Measurements from ENCODE around the gene DBNL. TPM values are rescaled to one million over a fixed set of nuclear protein-coding genes. Genes with fewer than 3 reads are reported as not detected.
"Not testable (repeated sequence)": the region's sequence is repeated elsewhere in the genome, so short reads cannot be mapped to it uniquely, and the experiment has no call there.

The DBNL gene
- 40.3 TPM for polyA plus RNA-seq (2013, experiment 1 of 2)
- 38.6 TPM for polyA plus RNA-seq (2013, experiment 2 of 2)

GRCh38 chr7:44044315-44045225, at the start of gene DBNL:
TSS of gene DBNL (plus strand) at chr7:44044702. CDS start at chr7:44044738, 36 bp downstream.
- Histone ChIP-seq H3K27me3 (ENCODE audit: insufficient read depth, low read length) (peaks cover 24% of the 10 kb centered on the region), H3K4me3 (ENCODE audit: low read length) (peak within 1 kb of the TSS; percentile 77), H3K9me3 (ENCODE audit: insufficient read depth, low read depth, low read length) (no peaks in the 10 kb centered on the region), H3K36me3 (ENCODE audit: insufficient read depth, low read length) (peaks cover 15% of the 10 kb centered on the region), H3K27ac (ENCODE audit: low read depth, low read length) (0 out of 2 replicates have a peak within 1 kb of the TSS, but pooled peaks have one; percentile 31), H3K9ac (ENCODE audit: low read depth, low read length) (peak within 1 kb of the TSS; percentile 84), H3K4me1 (ENCODE audit: insufficient read depth, low read length) (no peaks in the 10 kb centered on the region; the same call in 1 of the 2 replicates)
- WGBS: under 1% methylated on average over 74 of the region's 74 CpGs

- H3K36me3 ChIP-seq (ENCODE audit: insufficient read depth, low read length); H3K9ac ChIP-seq (ENCODE audit: low read depth, low read length); H3K27ac ChIP-seq (ENCODE audit: low read depth, low read length); H3K9me3 ChIP-seq (ENCODE audit: insufficient read depth, low read depth, low read length); H3K27me3 ChIP-seq (ENCODE audit: insufficient read depth, low read length); H3K4me1 ChIP-seq (ENCODE audit: insufficient read depth, low read length); H3K4me3 ChIP-seq (ENCODE audit: low read length): not testable (repeated sequence)
- 91% methylated on average over 3 of the region's 3 CpGs for WGBS
These were observed 47.0 kb upstream of the DBNL start, which contains the start of gene SPDYE1 for GRCh38 chr7:43997532-43997931. TSS of gene SPDYE1 (plus strand) at chr7:43997897. CDS start at chr7:43999950, 2,053 bp downstream.

DNA sequence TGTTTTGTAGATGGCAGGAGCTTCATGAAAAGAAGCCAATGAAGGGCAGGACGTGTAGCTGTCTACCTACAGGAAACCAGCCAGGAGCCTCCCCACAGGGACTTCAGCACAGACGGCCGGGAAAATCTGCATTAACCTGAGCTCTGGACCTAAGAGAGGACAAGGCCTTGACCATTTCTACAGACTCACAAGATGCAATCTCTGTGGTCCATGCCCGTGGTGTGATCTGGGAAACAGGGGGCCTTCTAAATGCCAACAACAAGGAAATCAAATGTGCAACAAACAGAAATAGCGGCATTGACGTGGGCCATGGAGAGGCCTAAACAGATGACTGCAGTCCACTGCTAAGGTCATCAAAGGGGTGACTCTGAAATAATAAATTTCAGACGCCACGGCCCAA, 32.4 kb upstream of the DBNL start:
- H3K4me3 ChIP-seq (ENCODE audit: low read length); H3K4me1 ChIP-seq (ENCODE audit: insufficient read depth, low read length); H3K9ac ChIP-seq (ENCODE audit: low read depth, low read length); H3K27ac ChIP-seq (ENCODE audit: low read depth, low read length); H3K36me3 ChIP-seq (ENCODE audit: insufficient read depth, low read length); H3K9me3 ChIP-seq (ENCODE audit: insufficient read depth, low read depth, low read length); H3K27me3 ChIP-seq (ENCODE audit: insufficient read depth, low read length): not testable (repeated sequence)
- WGBS: 88% methylated on average over 8 of the region's 8 CpGs

DNA sequence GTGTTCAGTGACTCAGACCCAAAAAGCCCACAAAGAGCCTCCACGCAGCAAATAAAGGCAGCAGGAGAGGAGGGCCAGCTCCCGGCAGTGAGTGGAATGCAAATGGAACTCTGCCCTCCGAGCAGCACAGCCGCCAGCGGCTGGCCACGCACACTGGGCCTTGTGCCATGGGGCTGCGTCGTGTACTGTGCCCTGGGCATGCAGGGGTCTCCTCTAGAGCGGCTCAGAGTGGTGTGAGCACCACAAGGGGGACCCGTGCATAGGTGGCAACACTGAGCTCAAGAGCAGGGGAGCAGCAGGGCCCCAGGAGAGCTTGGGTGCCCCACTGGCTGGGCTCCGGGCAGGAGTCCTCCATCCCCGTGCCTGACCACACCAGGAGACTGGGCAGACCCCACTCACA, 29.4 kb upstream of the DBNL start:
- H3K27me3 ChIP-seq (ENCODE audit: insufficient read depth, low read length); H3K4me3 ChIP-seq (ENCODE audit: low read length); H3K27ac ChIP-seq (ENCODE audit: low read depth, low read length); H3K4me1 ChIP-seq (ENCODE audit: insufficient read depth, low read length); H3K36me3 ChIP-seq (ENCODE audit: insufficient read depth, low read length); H3K9me3 ChIP-seq (ENCODE audit: insufficient read depth, low read depth, low read length); H3K9ac ChIP-seq (ENCODE audit: low read depth, low read length): not testable (repeated sequence)
- 94% methylated on average over 10 of the region's 12 CpGs for WGBS

DNA sequence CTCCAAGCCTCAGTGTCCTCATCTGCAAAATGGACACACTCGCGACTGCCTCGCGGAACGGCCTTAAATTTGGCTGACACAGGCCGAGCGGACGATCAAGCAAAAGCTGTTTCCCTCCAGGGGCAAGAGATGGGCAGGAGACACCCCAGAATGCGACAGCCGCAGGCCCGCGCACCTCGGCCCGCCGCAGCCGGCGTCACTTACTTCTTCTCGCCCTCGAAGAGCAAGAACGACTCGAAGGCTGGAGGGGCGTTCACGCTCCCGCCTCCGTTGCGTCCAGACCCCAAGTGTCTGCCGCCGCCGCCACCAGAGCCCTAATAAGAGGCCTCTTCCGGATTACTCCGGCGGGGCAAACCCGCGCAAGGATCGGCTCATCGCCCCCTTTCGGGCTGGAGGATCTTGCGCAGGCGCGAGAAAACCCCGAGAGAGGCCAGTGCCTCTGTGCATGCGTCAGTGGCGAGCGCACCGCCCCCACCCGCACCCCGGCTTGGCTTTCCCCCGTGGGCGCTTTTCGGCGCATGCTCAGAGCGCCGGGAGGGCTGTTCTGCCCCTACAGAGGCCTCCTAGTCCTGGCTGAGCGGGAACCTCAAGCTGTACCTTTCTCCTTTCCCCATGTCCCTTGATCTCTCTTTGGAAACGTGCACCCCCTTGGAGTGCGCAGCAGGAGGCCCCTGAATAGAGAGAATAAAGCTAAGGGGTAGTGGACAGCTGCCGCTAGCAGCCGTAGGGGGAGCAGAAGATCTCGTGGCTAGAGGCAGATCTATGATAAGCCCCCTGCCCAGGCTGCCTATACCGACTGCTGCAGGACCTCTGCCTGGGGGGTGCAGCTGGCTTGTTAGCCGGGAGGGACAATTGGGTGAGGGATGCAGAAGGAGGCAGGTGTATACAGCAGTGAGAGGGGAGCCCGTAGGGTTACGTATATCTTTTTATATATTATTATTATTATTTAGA, 25.4 kb upstream of the DBNL start:
- not testable (repeated sequence) for H3K27ac ChIP-seq (ENCODE audit: low read depth, low read length); H3K27me3 ChIP-seq (ENCODE audit: insufficient read depth, low read length); H3K9me3 ChIP-seq (ENCODE audit: insufficient read depth, low read depth, low read length); H3K4me1 ChIP-seq (ENCODE audit: insufficient read depth, low read length); H3K36me3 ChIP-seq (ENCODE audit: insufficient read depth, low read length)
- Histone ChIP-seq H3K9ac (ENCODE audit: low read depth, low read length) (peak overlapping the region; percentile 75), H3K4me3 (ENCODE audit: low read length) (peak overlapping the region; percentile 73)
- 1% methylated on average over 57 of the region's 63 CpGs for WGBS

DNA sequence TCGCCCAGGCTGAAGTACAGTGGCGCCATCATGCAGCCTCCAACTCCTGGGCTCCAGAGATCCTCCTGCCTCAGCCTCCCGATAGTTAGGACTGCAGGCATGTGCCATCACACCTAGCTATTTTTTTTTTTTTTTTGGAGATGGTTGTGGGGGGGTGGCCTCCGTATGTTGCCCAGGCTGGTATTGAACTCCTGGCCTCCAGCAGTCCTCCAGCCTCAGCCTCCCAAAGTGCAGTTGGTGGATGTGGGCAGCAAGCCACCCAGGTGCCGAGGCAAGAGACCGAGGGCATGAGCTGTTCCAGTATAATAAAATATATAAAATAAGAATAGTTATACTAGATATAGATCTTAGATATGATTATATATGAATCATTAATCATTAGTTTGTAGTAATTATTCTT, 24.7 kb upstream of the DBNL start:
- H3K4me3 ChIP-seq (ENCODE audit: low read length); H3K9ac ChIP-seq (ENCODE audit: low read depth, low read length); H3K27me3 ChIP-seq (ENCODE audit: insufficient read depth, low read length); H3K4me1 ChIP-seq (ENCODE audit: insufficient read depth, low read length); H3K36me3 ChIP-seq (ENCODE audit: insufficient read depth, low read length); H3K9me3 ChIP-seq (ENCODE audit: insufficient read depth, low read depth, low read length); H3K27ac ChIP-seq (ENCODE audit: low read depth, low read length): not testable (repeated sequence)
- 89% methylated on average over 3 of the region's 6 CpGs for WGBS

DNA sequence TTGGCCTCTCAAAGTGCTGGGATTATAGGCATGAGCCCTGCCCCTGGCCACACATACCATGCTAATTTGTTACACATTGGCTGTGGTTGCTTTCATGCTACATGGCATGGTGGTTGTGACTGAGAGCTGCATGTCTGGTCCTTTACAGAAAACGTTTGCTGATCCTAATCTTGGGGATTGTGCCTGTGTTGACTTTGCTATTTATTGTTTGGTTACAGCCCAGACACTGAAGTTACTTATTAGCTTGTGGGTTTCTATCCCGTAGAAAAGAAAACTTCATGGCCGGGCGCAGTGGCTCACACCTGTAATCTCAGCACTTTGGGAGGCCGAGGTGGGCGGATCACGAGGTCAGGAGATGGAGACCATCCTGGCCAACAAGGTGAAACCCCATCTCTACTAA, 22.4 kb upstream of the DBNL start:
- not testable (repeated sequence) for H3K36me3 ChIP-seq (ENCODE audit: insufficient read depth, low read length); H3K4me1 ChIP-seq (ENCODE audit: insufficient read depth, low read length); H3K27me3 ChIP-seq (ENCODE audit: insufficient read depth, low read length); H3K9ac ChIP-seq (ENCODE audit: low read depth, low read length); H3K27ac ChIP-seq (ENCODE audit: low read depth, low read length); H3K9me3 ChIP-seq (ENCODE audit: insufficient read depth, low read depth, low read length); H3K4me3 ChIP-seq (ENCODE audit: low read length)
- WGBS: 88% methylated on average over 6 of the region's 7 CpGs

GRCh38 chr7:44022796-44023467, 21.6 kb upstream of the DBNL start:
- H3K9ac ChIP-seq (ENCODE audit: low read depth, low read length); H3K4me3 ChIP-seq (ENCODE audit: low read length); H3K9me3 ChIP-seq (ENCODE audit: insufficient read depth, low read depth, low read length); H3K27me3 ChIP-seq (ENCODE audit: insufficient read depth, low read length); H3K27ac ChIP-seq (ENCODE audit: low read depth, low read length); H3K36me3 ChIP-seq (ENCODE audit: insufficient read depth, low read length); H3K4me1 ChIP-seq (ENCODE audit: insufficient read depth, low read length): not testable (repeated sequence)
- WGBS: 78% methylated on average over 5 of the region's 6 CpGs

DNA sequence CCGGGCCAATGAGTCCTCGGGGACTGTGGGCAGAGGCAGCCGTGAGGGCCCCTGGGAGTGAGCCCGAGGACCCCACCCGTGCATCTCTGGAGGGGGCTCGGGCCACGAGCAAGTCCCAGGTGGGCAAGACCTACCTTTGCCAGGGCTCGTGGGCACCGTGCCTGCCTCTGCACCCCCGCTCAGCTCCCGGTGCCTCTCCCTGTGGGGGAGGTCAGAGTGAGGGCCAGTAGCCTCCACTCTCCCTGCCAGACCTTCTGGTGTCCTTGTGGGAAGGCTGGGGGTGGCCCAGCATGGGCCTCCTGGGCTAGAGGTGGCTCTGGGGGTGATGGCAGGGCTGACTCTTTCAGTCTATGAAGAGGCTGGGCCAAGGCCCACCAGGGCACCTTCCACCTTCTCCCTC, 15.1 kb upstream of the DBNL start:
- not testable (repeated sequence) for H3K9ac ChIP-seq (ENCODE audit: low read depth, low read length); H3K36me3 ChIP-seq (ENCODE audit: insufficient read depth, low read length); H3K4me3 ChIP-seq (ENCODE audit: low read length); H3K4me1 ChIP-seq (ENCODE audit: insufficient read depth, low read length); H3K27me3 ChIP-seq (ENCODE audit: insufficient read depth, low read length); H3K27ac ChIP-seq (ENCODE audit: low read depth, low read length); H3K9me3 ChIP-seq (ENCODE audit: insufficient read depth, low read depth, low read length)
- 100% methylated on average over 3 of the region's 11 CpGs for WGBS

- H3K27ac ChIP-seq (ENCODE audit: low read depth, low read length); H3K4me3 ChIP-seq (ENCODE audit: low read length); H3K9ac ChIP-seq (ENCODE audit: low read depth, low read length); H3K9me3 ChIP-seq (ENCODE audit: insufficient read depth, low read depth, low read length); H3K36me3 ChIP-seq (ENCODE audit: insufficient read depth, low read length); H3K4me1 ChIP-seq (ENCODE audit: insufficient read depth, low read length); H3K27me3 ChIP-seq (ENCODE audit: insufficient read depth, low read length): not testable (repeated sequence)
- no CpG with 5 or more reads among the region's 5 CpGs for WGBS
These were observed 14.5 kb upstream of the DBNL start for GRCh38 chr7:44030029-44030428.

- H3K27ac ChIP-seq (ENCODE audit: low read depth, low read length); H3K4me3 ChIP-seq (ENCODE audit: low read length): not testable (repeated sequence)
- WGBS: 94% methylated on average over 11 of the region's 13 CpGs
These were observed 13.2 kb upstream of the DBNL start for GRCh38 chr7:44031319-44031718.

More at GRCh38 chr7:44031319-44031718, 13.2 kb upstream of the DBNL start:
- H3K9ac ChIP-seq (ENCODE audit: low read depth, low read length); H3K27me3 ChIP-seq (ENCODE audit: insufficient read depth, low read length); H3K36me3 ChIP-seq (ENCODE audit: insufficient read depth, low read length); H3K9me3 ChIP-seq (ENCODE audit: insufficient read depth, low read depth, low read length); H3K4me1 ChIP-seq (ENCODE audit: insufficient read depth, low read length): not testable (repeated sequence)
